HG03108 (cell line): ENCODE results near the gene BBS9.

Experiments used
- ATAC-seq: cut with Tn5 transposase; IDR thresholded peaks from one replicate; pipeline ENCODE4 v1.9.1; 2021; ENCODE audit warnings: moderate library complexity; ENCODE audit not compliant: unreplicated experiment

The BBS9 gene

DNA sequence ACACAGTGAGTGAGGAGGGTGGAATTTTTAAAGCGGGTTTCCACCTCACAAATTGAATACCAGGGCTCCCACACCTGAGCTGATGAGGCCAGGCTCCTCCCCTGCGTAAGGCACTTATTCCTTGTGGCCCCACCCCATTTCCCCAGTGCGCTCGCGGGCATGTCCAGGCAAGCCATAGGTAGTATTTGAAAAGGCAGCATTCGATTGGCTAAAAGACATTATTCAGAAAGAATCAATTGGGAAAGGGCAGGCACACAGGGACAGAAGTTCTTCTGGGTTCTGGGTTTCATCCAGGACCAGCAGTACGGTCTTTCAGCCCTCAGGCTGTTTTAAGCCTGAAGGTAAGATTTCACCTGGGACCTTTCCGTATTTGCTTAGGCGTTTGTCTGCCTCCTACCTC is 222.3 kb downstream of the BBS9 start:
- no peak for ATAC-seq

DNA sequence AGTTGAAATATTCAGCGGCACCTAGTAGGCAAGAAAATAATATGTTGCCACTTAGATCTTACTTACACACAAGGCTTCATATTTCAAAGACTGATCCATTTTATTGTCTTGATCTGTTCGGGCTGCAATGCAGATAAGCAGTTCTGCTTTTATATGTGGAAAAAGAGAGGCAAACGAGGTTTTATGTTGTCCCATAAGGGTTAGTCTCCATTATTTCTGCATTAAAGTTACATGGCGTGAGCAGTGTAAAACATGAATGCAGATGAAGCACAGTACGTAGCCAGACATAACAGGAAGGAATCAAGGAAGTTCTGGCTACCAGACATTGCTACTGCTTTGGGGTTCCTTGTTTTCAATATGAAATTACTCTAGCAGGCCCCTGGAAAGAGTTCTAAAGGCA is 224.8 kb downstream of the BBS9 start:
- ATAC-seq, result no peak

DNA sequence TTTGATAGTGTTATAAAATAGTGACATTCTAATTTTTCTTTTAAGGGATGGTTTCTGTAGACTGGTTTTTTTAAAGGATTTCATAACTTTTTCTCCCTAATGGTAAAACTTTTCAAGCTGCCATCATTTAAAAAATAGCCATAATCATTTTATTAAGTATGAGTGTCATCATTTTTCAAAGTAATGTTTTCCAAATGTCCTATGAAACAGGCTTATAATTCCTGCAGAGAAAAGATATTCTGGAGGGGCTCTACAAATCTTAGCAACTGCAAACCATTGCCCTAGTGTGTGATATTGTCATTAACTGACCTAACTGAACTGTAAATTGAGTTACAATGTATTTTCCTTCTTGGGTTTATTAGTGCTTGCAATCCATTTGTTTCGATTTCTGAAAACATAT is 226.0 kb downstream of the BBS9 start:
- no peak for ATAC-seq

DNA sequence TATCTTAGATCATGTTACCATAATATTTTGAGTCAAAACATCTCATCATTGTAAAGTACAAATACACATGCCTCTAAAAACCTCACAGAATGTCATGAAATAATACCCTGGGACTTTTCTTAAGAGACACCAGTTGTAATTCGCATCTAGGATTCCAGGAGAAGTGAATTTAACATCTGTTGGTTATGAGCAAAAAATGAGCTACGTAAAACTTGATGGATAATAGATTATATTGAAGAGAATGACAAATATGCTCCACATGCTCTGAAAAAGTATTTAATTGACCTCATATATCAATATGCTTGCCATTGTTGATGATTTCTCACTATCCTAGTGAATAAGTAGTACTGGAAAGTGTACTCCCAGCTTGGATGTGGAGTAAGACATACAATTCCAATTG is 227.0 kb downstream of the BBS9 start:
- ATAC-seq, result no peak

DNA sequence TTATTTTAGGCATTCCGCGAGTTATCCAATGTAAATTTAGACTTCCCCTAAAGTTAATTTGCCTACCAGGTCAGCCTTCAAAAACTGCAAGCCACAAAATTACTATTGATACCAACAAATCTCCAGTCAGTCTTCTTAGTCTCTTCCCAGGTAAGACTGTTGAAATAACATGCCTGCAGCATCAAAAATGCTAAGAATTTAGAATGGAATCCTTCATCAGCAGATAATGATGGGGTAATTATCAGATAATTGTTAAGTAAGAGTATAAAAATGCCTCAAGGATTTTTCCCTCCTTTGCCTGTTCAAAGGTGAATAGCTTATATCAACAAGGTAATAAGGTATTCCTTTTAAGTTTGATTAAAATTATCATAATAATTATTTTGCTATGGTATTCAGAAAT is 228.5 kb downstream of the BBS9 start:
- no peak for ATAC-seq

DNA sequence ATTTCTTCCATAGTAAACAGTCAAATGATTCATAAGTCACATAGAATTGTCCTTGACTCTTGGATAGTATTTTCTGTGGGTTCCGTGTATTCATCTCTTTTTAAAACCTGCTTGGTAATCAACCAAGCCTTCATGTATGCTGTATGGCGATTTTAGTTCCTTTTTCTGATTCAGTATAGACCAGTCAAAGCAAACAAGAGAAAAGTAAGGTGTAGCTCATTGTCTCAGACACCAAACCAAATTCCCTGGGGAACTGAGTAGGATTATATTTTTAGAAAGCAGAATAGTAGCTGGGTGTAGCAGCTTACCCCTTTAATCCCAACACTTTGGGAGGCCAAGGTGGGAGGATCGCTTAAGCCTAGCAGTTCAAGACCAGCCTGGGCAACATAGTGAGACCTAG is 240.5 kb downstream of the BBS9 start:
- no peak for ATAC-seq

DNA sequence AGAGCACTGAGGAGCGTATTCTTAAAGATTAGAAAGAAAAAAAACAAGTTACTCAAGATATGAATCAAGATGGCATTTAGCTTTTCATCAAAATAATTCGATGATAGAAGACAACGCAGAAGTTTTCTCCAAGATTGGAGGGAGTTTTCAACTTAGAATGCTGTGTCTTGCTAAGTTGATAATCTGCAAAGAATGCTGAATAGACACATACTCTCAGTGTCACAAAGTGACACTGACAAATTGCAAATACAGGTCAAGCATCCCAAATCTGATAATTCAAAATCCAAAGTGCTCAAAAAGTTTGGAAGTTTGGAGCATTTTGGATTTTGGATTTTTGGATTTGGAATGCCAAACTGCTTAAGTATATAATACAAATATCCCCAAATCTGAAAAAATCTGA is 243.8 kb downstream of the BBS9 start:
- ATAC-seq, result no peak

DNA sequence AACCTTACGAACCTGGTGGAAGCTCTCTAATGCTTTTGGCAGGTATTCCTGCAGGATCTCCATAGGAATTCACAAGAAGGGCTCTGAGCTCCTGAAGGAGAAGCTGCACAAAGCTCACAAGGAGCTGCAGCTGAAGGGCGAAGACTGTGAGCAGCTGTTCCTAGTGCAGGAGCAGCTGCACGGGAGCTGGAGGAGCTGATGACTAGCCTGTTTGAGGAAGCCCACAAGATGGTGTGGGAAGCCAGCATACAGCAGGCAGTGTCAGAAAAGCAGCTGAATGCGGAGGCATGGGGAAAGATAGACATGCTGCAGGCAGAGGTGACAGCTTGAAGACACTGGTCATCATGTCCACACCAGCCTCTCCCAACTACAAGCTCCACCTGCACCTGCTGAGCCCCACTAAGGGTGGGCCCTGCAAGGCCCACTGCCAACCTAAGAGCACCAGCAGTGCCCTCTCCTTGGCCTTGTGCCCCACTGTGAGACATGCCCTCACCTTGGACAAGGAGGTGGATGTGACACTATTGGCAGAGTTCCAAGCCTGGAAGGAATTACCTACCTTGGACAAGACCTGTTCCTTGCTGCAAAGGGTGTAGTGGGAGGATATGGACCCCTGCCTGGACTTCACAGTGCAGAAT is 250.6 kb downstream of the BBS9 start:
- no peak for ATAC-seq

DNA sequence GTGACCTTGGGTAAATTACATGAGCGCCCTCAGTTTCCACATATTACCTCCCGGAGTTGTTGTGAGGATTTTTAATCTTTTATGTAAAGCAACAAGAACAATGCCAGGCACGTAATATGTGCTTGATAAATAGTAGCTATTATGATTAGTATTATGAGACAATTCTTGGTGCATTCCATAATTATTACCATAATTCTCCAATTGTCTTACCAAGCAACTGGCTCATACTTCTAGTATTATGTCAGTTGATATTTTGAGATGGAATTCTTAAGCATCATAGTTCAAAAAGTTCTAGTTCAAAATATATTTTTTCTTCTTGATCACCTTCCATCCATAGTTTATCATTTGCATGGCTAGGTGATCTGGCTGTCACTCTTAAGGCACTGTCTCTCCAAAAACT is 259.0 kb downstream of the BBS9 start:
- no peak for ATAC-seq

DNA sequence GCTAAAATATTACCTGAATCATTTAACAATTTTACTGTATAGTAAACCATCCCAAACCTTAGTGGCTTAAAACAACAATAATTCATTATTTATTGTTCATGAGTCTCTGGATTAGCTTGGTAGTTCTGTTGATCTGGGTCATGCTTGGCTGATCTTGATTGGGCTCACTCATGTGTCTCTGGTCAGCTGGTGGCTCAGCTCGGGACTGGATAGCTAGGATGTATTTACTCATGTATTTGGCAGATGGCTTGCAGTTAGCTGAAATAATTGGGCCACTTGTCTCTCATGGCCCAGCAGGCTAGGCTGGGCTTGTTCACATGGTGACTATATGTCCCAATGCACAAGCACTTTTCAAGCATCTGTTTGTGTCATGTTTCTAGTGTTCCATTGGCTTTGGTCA is 262.8 kb downstream of the BBS9 start:
- no peak for ATAC-seq

DNA sequence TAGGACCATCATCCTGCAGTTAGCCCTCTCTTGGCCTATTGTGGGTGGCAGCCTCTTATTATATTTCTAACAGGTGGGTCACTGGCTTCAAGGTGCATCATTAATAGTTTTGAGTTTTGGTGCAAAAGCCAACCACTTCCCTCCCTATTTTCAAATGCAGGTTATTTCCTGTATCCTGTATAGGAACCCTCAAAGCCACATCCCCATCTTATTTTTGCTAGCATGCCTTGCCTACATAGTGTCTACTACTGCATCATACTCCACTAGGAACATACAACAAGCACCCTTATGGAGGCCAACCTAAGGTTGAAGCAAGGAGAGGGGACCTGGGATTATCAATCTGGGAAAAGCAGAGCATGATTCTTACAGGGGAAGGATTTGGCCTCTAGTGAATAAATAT is 264.4 kb downstream of the BBS9 start:
- no peak for ATAC-seq

DNA sequence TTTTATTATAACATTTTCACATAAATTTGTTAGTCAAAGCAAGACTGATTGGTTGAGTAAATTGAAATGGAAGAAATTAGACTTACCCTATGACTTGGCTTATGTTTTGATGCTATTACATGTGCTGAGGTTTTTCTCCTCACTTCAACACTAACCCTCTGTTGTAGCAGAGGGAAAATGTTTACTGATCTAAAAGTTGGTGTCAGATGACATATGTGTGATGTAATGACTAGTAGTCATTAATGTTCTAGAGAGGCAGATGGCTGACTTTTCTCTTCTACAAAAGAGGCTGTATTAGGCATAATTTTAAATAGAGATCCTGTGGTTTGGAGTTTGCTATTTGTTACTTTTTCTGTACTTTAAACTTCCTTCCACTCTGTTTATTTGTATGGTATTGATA is 266.0 kb downstream of the BBS9 start:
- ATAC-seq, result no peak

DNA sequence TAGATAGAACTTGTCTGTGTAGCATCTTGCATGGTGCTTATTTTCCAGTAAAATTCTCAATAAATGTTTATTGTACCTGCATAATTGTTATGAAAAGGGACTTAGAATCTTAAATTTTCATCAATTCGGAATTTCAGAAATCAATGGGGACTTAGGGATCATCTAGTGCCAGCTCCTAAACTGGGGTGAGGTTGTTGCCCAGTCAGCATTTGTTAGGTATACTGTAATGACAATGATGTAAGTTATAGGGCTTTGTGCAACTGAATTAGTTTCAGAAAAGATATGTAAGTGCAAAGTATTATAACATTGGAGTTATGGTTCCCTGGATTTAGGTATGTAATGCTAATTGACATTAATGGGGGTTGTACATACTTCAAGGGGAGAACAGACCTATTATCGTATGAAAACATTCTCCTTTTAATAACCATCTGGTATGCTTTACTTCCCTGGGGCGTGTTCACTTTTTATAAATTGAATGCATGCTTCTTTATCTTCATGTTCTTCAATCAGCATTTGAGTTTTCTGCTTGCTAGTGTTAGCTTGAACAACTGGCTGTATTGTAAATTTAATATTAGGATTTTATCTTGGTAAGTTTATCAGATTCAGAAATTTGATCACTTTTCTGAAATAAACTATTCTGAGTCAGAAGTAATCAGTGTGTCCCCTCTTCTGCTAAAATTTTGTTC is 270.3 kb downstream of the BBS9 start:
- ATAC-seq, result no peak

DNA sequence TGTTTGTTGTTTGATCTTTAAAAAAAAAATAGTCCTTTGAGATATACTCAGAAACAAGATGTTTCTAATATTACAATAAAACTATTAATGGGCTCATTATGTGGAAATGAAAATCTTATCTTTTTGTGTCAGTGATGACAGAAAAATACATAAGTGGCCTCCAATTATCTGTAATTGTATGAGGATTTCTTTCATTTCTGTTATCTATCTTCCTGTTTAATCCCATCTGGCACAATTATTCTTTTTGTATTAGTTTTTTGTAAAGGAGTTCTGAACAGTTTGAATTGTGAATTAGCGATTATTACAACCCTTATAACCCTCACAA is 270.8 kb downstream of the BBS9 start:
- no peak for ATAC-seq

DNA sequence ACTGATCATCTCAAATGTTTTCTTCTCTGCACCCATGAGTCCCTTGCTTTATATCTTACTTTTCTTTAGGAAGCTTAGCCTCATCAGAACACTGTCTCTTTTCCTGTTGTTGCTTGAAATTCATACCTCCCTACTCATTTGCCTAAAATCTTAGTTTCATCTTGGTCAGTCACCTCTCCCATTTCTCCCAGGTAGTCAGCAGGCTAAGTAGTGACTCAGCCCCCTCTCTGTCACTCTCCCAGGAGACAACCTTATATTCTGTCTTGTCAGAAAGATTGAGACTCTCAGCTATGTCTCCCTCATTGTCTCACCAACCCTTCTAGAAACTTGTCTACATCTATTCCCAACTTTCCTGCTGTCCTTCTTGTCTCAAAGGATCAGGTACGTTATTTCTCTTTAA is 280.9 kb downstream of the BBS9 start:
- ATAC-seq, result no peak

DNA sequence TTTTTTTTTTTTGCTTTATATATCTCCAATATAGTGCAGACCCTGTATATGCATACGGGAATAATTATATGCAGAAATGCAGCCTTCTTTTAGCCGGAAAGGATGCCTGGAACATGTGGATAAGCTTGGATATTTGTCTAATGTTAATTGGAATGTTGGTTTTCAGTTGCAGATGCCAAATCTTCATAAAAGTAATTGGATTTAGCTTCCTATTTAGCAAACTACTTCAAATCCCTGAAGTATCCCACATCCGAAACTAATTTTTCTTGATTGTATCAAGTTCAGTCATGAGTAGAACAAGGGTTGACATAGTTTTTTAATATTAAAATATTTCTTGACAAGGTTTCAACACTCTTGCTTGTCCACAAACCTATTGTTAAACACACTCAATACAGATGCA is 281.7 kb downstream of the BBS9 start:
- no peak for ATAC-seq

DNA sequence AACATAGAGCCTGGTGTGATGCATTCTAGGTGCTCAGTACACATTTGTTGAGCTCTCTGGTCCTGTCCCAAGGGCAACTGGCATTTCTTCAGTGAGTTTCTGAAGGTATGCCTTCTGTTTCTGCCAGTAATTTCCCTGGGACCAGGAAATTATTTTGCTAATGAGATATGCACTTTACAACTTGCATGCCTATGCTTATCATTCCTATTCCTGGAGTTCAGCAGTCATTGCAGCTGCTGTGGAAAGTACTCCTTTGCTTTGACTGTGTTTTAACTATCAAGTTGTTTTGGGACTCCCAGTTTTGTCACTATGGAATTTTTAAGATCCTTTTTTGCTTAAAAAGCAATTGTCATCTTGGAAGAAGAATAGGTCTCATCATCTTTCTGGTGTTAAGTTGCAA is 283.0 kb downstream of the BBS9 start:
- no peak for ATAC-seq

DNA sequence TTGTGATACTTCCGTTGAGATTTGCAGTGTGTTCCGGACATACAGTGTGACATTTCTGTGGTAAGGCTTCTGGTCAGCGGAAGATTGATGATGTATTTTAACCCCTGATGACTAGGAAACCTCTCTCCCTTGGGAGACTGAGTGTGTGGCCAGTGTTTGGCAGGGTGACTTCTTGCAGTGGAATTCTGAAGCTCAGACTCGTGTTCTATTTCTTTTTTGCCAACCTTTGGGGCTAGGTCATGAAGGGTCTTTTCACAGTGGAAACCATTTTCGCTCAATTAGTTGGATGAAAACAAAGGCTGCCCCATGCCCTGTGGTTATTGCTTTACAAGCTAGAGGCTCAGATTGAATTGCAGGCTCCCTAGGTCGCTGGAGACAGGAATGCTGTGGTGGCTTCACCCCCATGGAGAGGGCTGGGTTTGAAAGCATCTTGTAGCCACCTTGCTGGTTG is 288.9 kb downstream of the BBS9 start:
- no peak for ATAC-seq

DNA sequence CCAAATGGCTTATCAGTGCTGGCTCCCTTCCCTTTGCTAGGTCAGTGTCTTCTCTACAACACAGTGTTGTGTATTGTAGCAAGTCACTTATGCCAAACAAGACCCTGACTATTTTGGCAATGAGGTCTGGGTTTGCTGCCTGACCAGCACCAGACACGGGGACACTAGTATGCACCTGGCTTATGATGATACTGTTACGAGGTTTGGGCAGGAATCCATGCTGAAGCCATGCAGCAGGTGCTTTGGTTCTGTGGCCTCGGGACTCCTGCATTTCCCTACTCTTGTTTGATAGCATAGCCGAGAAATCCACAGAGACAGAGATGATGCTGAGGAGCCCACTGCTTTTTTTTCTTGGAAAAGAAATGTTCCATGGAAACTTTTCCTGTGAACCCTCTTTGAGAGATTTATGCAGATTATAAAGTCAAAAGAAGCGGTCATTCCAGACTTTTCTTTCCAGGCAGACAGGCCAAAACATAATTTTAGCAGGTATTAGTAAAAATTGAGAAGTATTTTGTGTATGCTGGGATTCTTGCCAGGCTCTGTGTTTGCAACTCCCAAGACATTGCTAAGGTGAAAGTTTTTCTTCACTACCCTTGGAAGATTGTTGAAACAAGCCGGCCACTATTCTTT is 291.1 kb downstream of the BBS9 start:
- no peak for ATAC-seq

DNA sequence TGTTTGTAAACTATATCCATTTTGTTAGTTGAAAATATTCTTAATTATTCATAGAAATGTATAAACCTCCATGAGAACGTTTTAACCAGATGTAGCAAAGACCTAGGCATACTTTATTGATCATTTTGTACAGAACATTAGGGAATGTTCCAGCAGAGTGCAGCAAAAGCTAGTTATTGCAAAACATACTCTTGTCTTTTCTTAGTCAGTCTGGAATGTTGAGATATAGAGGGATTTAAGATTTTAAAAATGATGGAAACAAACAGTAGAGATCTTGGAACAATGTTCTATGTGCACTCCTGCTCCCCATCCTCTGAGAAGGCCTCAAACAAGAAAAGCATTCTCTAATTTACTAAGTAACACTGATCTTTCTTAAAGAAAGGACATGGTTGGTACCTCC is 292.1 kb downstream of the BBS9 start:
- no peak for ATAC-seq

DNA sequence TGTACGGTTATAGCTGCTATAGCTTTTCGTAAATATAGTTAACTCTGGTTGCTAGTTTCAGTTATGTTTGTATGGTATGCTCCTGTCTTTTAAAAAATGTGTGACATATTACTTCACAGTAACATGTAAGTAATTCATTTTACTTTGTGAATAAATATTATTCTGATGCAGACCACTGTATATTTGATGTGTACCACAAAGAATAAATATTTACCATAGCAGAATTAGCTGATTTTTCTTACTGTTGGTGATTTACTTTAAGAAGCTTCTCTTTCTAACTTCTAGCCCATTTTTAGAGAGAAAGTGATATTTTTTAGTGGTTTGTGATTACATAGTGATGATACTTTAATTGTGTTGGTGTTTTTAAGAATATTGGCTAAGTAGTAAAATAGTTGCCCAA is 292.8 kb downstream of the BBS9 start:
- no peak for ATAC-seq

DNA sequence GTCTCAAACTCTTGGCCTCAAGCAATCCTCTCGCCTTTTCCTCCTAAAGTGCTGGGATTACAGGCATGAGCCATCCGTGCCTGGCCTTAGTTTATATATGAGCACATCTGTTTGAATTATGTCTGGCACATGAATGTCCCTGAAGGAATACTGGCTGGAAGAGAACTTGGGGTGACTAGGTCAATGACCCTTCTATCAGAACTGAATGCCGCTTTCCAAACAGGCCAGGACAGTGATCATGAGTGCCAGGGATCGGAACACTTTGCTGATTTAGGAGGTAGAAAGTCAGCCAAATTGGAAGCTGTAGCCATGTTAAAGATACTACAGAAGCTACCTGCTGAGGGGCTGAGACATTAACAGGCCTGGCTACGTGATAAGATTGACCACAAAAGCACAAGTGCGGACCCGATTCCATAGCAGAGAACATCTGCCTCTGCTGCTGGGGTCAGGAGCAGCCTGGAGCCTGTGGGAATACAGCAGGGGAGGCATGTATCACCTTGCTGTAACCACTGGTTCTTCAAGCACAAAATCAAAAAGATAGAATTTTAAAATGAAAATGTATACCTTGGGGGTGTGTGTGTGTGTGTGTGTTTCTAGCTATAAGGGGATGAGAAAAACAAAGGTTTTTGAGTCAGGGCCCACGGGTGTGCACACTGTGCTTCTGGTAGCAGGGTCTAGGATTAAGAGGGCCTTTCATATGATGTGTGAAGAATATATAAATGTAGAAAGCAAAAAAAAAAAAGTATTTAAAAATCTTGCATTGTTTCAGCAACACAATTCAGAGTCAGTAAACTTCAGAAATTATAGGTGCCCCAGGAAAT is 293.7 kb downstream of the BBS9 start:
- peak; percentile 25 for ATAC-seq
